ENCODE results near the gene LGALS3BP. TPM values are rescaled to one million over a fixed set of nuclear protein-coding genes. Genes with fewer than 3 reads are reported as not detected.

Gene LGALS3BP
- total RNA-seq, 1 donor from 2014 or later: 1.3 TPM

DNA sequence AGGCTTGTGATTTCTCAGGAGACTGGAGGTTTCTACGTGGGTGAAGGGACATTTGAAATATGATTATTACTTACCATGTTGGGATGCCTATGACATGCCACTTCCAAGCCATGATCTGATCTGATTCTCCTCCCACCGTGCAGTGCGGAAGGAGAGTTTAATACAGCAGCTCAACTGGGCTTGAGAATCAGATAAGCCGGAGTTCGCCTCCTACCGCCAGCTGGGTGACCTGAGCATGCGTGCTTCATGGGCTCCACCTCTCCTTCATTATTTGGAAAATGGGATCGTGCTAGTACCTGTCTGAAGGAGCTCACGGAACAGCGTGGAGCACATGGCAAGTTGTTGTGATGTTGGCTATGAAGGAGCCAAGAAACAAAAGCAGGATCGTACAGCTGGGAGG lies 42.2 kb downstream of the LGALS3BP start:
- DNase-seq (no peak), ATAC-seq (ENCODE audit: low read depth) (no peak)
- POLR2A ChIA-PET: no interaction called here
- Mint-ChIP-seq H3K4me3 (no peak overlapping the region), H3K27me3 (no peaks in the 10 kb centered on the region), H3K9me3 (no peaks in the 10 kb centered on the region), H3K4me1 (no peaks in the 10 kb centered on the region), H3K36me3 (ENCODE audit: low read depth) (no peaks in the 10 kb centered on the region), H3K27ac (no peak overlapping the region)
- intact Hi-C loops (cut with micrococcal nuclease): no loop called here
- no peak for TF ChIP-seq CTCF (IDR thresholded peaks at IDR 0.05)
- CTCF ChIA-PET: no interaction called here

GRCh38 chr17:78935419-78936323 lies 44.1 kb downstream of the LGALS3BP start:
- ATAC-seq (ENCODE audit: low read depth) (no peak), DNase-seq (no peak)
- CTCF ChIA-PET: no interaction called here
- TF ChIP-seq CTCF (IDR thresholded peaks at IDR 0.05): no peak
- H3K27me3 Mint-ChIP-seq: peaks cover 3% of the 10 kb centered on the region
- H3K27ac Mint-ChIP-seq: no peak overlapping the region
- H3K36me3 Mint-ChIP-seq (ENCODE audit: low read depth): no peaks in the 10 kb centered on the region
- H3K9me3 Mint-ChIP-seq: no peaks in the 10 kb centered on the region
- intact Hi-C loops (cut with micrococcal nuclease): no loop called here
- POLR2A ChIA-PET: no interaction called here
- H3K4me3 Mint-ChIP-seq: no peak overlapping the region
- H3K4me1 Mint-ChIP-seq: no peaks in the 10 kb centered on the region

GRCh38 chr17:78934681-78935418 lies 44.9 kb downstream of the LGALS3BP start:
- Mint-ChIP-seq H3K27me3 (peaks cover 3% of the 10 kb centered on the region), H3K4me1 (no peaks in the 10 kb centered on the region), H3K36me3 (ENCODE audit: low read depth) (no peaks in the 10 kb centered on the region), H3K9me3 (no peaks in the 10 kb centered on the region), H3K4me3 (no peak overlapping the region), H3K27ac (no peak overlapping the region)
- intact Hi-C loops (cut with micrococcal nuclease): no loop called here
- CTCF ChIA-PET: no interaction called here
- DNase-seq (no peak), ATAC-seq (ENCODE audit: low read depth) (no peak)
- no peak for TF ChIP-seq CTCF (IDR thresholded peaks at IDR 0.05)
- POLR2A ChIA-PET: interaction anchor here (0.5 kb wide), 1 partner anchor 123 kb away, joined by 3 read pairs; no protein-coding TSS in a partner anchor

DNA sequence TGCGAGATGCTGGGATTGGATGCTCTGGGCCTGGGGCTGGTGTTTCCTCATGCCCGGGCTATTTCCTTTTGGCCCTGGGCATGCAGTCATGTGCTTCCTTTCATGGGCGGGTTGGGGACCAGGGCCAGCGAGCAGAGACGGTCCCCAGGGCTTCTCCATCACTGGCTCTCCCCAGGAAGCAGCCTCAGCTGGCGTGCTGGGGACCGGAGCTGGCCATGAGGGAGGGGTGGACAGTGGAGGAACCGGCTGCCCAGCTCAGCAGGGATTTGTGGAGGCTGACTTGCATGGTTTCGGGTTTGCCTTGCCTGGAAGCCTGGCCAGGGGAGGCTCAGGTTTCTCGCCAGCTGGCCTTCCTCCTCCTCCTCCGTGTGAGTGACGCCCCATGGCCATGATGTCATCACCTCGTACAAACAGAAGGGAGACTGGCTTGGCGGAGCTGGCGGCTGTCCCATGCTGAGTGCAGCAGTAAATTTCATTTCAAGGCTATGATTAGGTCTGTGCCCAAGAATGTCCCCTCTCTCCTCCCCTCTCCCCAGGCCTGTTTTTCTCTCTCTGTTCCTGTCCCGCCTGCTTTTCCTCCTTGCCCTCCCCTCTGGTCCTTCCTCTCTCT lies 45.7 kb downstream of the LGALS3BP start:
- DNase-seq (no peak), ATAC-seq (ENCODE audit: low read depth) (no peak)
- H3K4me1 Mint-ChIP-seq: no peaks in the 10 kb centered on the region
- H3K27ac Mint-ChIP-seq: no peak overlapping the region
- no peaks in the 10 kb centered on the region for H3K9me3 Mint-ChIP-seq
- H3K27me3 Mint-ChIP-seq: peaks cover 3% of the 10 kb centered on the region
- H3K36me3 Mint-ChIP-seq (ENCODE audit: low read depth): no peaks in the 10 kb centered on the region
- intact Hi-C loops (cut with micrococcal nuclease): no loop called here
- no peak for TF ChIP-seq CTCF (IDR thresholded peaks at IDR 0.05)
- CTCF ChIA-PET: no interaction called here
- POLR2A ChIA-PET: interaction anchor here (0.7 kb wide), 1 partner anchor 43 kb away, joined by 3 read pairs; no protein-coding TSS in a partner anchor
- no peak overlapping the region for H3K4me3 Mint-ChIP-seq

All from activated B cell treated with CpG ODN at 0.5 μM for 24 hours (primary cell).